Measurements from ENCODE around the gene DYSF.

DNA sequence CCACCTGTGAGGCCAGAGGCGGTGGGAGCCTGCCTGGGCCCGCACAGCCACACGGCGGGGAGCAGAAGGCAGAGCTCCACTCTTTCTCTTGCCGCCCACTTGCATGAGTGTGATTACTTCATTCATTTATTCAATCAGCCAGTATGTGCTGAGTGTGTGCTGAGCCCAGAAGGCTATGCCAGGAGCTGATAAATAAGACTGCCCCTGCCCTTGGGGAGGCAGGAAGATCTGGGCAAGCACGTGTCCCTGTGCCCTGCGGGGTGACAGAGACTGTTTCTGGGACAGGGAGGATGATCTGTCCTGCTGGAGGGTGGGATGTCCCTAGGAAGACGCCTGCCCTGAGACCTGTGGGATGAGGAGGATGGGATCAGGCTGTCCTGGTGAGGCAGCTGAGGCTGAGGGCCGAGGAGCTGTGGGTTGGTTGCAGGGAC, 250.8 kb downstream of the DYSF start:
- TF ChIP-seq, protein P1, sequence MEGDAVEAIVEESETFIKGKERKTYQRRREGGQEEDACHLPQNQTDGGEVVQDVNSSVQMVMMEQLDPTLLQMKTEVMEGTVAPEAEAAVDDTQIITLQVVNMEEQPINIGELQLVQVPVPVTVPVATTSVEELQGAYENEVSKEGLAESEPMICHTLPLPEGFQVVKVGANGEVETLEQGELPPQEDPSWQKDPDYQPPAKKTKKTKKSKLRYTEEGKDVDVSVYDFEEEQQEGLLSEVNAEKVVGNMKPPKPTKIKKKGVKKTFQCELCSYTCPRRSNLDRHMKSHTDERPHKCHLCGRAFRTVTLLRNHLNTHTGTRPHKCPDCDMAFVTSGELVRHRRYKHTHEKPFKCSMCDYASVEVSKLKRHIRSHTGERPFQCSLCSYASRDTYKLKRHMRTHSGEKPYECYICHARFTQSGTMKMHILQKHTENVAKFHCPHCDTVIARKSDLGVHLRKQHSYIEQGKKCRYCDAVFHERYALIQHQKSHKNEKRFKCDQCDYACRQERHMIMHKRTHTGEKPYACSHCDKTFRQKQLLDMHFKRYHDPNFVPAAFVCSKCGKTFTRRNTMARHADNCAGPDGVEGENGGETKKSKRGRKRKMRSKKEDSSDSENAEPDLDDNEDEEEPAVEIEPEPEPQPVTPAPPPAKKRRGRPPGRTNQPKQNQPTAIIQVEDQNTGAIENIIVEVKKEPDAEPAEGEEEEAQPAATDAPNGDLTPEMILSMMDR (IDR thresholded peaks at IDR 0.05), result no peak
- TF ChIP-seq POLR2A (IDR thresholded peaks at IDR 0.05), result no peak

All from esophagus squamous epithelium (tissue), 4 donors.